Measurements from ENCODE around the gene CHRNE. TPM values are rescaled to one million over a fixed set of nuclear protein-coding genes. Genes with fewer than 3 reads are reported as not detected.

The CHRNE gene
- total and polyA plus RNA-seq, 2 of the 13 experiments (the other 11 are each of a cell fraction or from before 2014, with no cell fraction given): 0.53 to 0.59 TPM

DNA sequence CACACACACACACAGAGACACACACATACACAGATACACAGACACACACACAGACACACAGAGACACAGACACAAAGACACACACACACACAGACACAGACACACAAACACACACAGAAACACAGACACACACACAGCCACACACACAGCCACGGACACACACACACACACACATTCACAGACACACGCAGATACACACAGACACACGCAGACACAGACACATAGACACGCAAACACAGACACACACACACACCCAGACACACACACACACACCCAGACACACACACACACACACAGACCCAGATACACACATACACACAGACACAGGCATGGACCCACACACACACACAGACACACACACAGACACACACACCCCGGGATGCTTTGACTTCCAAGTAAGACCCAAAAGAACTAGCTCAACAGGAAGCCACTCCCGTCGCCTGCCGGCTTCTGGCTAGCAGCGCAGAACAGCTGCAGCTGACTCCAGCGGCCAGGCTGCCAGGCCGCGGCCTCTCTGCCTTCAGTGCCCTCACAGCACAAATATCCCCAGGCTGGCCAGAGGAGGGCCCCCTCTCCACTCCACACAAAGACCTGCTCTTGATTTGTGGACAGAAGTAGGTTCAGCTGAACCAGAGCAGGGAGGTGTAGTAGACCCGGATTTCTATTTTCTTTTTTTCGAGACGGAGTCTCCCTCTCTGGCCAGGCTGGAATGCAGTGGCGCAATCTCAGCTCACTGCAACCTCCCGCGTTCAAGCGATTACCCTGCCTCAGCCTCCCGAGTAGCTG lies 6.0 kb upstream of the CHRNE start (continued):
- TF ChIP-seq CTCF (CRISPR knock-in tag; IDR thresholded peaks at IDR 0.05) (peak; percentile 96), ZBTB14 (CRISPR knock-in tag; IDR thresholded peaks at IDR 0.05) (peak; percentile 44; the same call in 1 of the 2 replicates), HNRNPUL1 (IDR thresholded peaks at IDR 0.05; ENCODE audit: low read depth, low read length) (no peak), HMGA1 (CRISPR knock-in tag; conservative IDR thresholded peaks at IDR 0.05) (no peak), MXD4 (CRISPR knock-in tag; IDR thresholded peaks at IDR 0.05) (peak; percentile 35; the same call in 1 of the 2 replicates), HOXA5 (CRISPR knock-in tag; IDR thresholded peaks at IDR 0.05) (peak; percentile 45; the same call in 1 of the 2 replicates), ZNF724P (CRISPR knock-in tag; IDR thresholded peaks at IDR 0.05; ENCODE audit: borderline replicate concordance) (no peak), STAG1 (CRISPR knock-in tag; IDR thresholded peaks at IDR 0.05) (peak; percentile 85), NCOA1 (CRISPR knock-in tag; IDR thresholded peaks at IDR 0.05) (peak; percentile 76; the same call in 1 of the 2 replicates), FOXA3 (CRISPR knock-in tag; IDR thresholded peaks at IDR 0.05) (0 out of 2 replicates have a peak, but pooled peaks have one; percentile 16), SMC3 (IDR thresholded peaks at IDR 0.05; ENCODE audit: low read length) (peak; percentile 86), AGO1 (IDR thresholded peaks at IDR 0.05; ENCODE audit: low read depth, low read length, poor library complexity, severe bottlenecking) (peak; percentile 32), ZNF460 (CRISPR knock-in tag; IDR thresholded peaks at IDR 0.05; ENCODE audit: borderline replicate concordance) (peak; percentile 92), ZNF567 (CRISPR knock-in tag; IDR thresholded peaks at IDR 0.05; ENCODE audit: borderline replicate concordance) (peak; percentile 45; the same call in 1 of the 2 replicates), SKI (IDR thresholded peaks at IDR 0.05; ENCODE audit: partially characterized antibody) (peak; percentile 12), PHF8 (CRISPR knock-in tag; IDR thresholded peaks at IDR 0.05) (peak; percentile 46; the same call in 1 of the 2 replicates), ZNF609 (CRISPR knock-in tag; IDR thresholded peaks at IDR 0.05; ENCODE audit: borderline replicate concordance) (no peak; the same call in 1 of the 2 replicates)
- TF ChIP-seq, protein P1, sequence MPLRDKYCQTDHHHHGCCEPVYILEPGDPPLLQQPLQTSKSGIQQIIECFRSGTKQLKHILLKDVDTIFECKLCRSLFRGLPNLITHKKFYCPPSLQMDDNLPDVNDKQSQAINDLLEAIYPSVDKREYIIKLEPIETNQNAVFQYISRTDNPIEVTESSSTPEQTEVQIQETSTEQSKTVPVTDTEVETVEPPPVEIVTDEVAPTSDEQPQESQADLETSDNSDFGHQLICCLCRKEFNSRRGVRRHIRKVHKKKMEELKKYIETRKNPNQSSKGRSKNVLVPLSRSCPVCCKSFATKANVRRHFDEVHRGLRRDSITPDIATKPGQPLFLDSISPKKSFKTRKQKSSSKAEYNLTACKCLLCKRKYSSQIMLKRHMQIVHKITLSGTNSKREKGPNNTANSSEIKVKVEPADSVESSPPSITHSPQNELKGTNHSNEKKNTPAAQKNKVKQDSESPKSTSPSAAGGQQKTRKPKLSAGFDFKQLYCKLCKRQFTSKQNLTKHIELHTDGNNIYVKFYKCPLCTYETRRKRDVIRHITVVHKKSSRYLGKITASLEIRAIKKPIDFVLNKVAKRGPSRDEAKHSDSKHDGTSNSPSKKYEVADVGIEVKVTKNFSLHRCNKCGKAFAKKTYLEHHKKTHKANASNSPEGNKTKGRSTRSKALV (CRISPR knock-in tag; IDR thresholded peaks at IDR 0.05): 0 out of 2 replicates have a peak, but pooled peaks have one; percentile 12
